GM23338 (cell line): ENCODE measurements around the gene SLC15A5. TPM values are rescaled to one million over a fixed set of nuclear protein-coding genes. Genes with fewer than 3 reads are reported as not detected.

Experiments used
- ATAC-seq: fragments of 200-7000 bp; cut with Tn5 transposase; 3 replicates; pipeline ENCODE4 v1.9.1; 2020
- DNase-seq: peaks from one replicate; pipeline ENCODE4 v3.0.0-alpha.2; 2015; ENCODE audit warnings: low spot score
- H2AFZ ChIP-seq: fragments of 200-600 bp; sonication (generic); 2 replicates; pipeline ENCODE4 v1.8.0; 2016; ENCODE audit warnings: antibody characterized with exemption, mild to moderate bottlenecking, moderate library complexity
- H3F3A ChIP-seq: fragments of 200-600 bp; sonication (generic); replicated peaks from 2 replicates; pipeline ENCODE4 v1.8.0; 2017; ENCODE audit warnings: antibody characterized with exemption, mixed run types, low read depth
- H3K27ac ChIP-seq: fragments of 200-600 bp; sonication (generic); 2 replicates; pipeline ENCODE4 v1.6.1; 2016; ENCODE audit warnings: low read depth
- H3K27me3 ChIP-seq: fragments of 200-600 bp; sonication (generic); 2 replicates; pipeline ENCODE4 v1.8.0; 2016; ENCODE audit warnings: mild to moderate bottlenecking, mixed run types, moderate library complexity; ENCODE audit not compliant: insufficient read depth
- H3K36me3 ChIP-seq: fragments of 200-600 bp; sonication (generic); 2 replicates; pipeline ENCODE4 v1.8.0; 2016; ENCODE audit warnings: mild to moderate bottlenecking; ENCODE audit not compliant: insufficient read depth
- H3K4me1 ChIP-seq: fragments of 200-600 bp; sonication (generic); 2 replicates; pipeline ENCODE4 v1.8.0; 2016; ENCODE audit warnings: mild to moderate bottlenecking, moderate library complexity; ENCODE audit not compliant: insufficient read depth
- H3K4me2 ChIP-seq: fragments of 200-600 bp; sonication (generic); 2 replicates; pipeline ENCODE4 v1.7.1; 2017; ENCODE audit warnings: mixed run types
- H3K4me3 ChIP-seq: fragments of 200-600 bp; sonication (generic); 2 replicates; pipeline ENCODE4 v1.6.1; 2016; ENCODE audit warnings: mixed run types
- H3K79me2 ChIP-seq: fragments of 200-600 bp; sonication (generic); replicated peaks from 2 replicates; pipeline ENCODE4 v1.8.0; 2017; ENCODE audit warnings: mild to moderate bottlenecking; ENCODE audit not compliant: insufficient read depth
- H3K9me2 ChIP-seq: fragments of 200-600 bp; sonication (generic); 2 replicates; pipeline ENCODE4 v1.8.0; 2017; ENCODE audit not compliant: insufficient read depth
- H4K20me1 ChIP-seq: fragments of 200-600 bp; sonication (generic); replicated peaks from 2 replicates; pipeline ENCODE4 v1.8.0; 2017; ENCODE audit warnings: mild to moderate bottlenecking; ENCODE audit not compliant: insufficient read depth
- H3K27ac Mint-ChIP-seq: 2 replicates; pipeline ENCODE4 v1.8.0; 2020; ENCODE audit warnings: inconsistent platforms, mild to moderate bottlenecking, moderate library complexity, mixed read lengths
- H3K27me3 Mint-ChIP-seq: 3 replicates; pipeline ENCODE4 v1.8.0; 2022; ENCODE audit warnings: low read depth, mild to moderate bottlenecking, moderate library complexity, mixed read lengths, inconsistent platforms; ENCODE audit not compliant: insufficient read depth, poor library complexity
- H3K36me3 Mint-ChIP-seq: 3 replicates; pipeline ENCODE4 v1.8.0; 2021; ENCODE audit warnings: low read depth, mild to moderate bottlenecking, inconsistent platforms, moderate library complexity, mixed read lengths
- H3K4me1 Mint-ChIP-seq: 3 replicates; pipeline ENCODE4 v1.8.0; 2020; ENCODE audit warnings: mild to moderate bottlenecking, inconsistent platforms, mixed read lengths
- H3K4me3 Mint-ChIP-seq: 3 replicates; pipeline ENCODE4 v1.8.0; 2021; ENCODE audit warnings: moderate library complexity, mild to moderate bottlenecking, inconsistent platforms, mixed read lengths
- H3K9me3 Mint-ChIP-seq: 3 replicates; pipeline ENCODE4 v1.8.0; 2020; ENCODE audit warnings: moderate library complexity, mild to moderate bottlenecking, inconsistent platforms, mixed read lengths
- CREB1 ChIP-seq: fragments of 250-450 bp; sonication (Bioruptor Pico); IDR thresholded peaks from 2 replicates; pipeline ENCODE4 v1.5.0; 2020; ENCODE audit warnings: low read depth, mild to moderate bottlenecking, moderate library complexity
- CTCF ChIP-seq, 2 experiments: fragments of 200-600 bp in 1 of 2; sonication (generic) in 1 of 2; conservative IDR thresholded peaks; 2 replicates each; pipeline versions ENCODE4 v1.5.1 to v1.6.1; 2016 to 2017; ENCODE audit warnings: antibody characterized with exemption in 2 of 2, low read depth in 2 of 2, mild to moderate bottlenecking in 2 of 2, moderate library complexity in 1 of 2
- EZH2 ChIP-seq: fragments of 200-600 bp; sonication (generic); IDR thresholded peaks from one replicate; pipeline ENCODE4 v1.8.0; 2017; ENCODE audit warnings: antibody characterized with exemption, mild to moderate bottlenecking, low read depth; ENCODE audit not compliant: unreplicated experiment
- EZH2phosphoT487 ChIP-seq: fragments of 200-600 bp; sonication (generic); IDR thresholded peaks from one replicate; pipeline ENCODE4 v1.8.1; 2018; ENCODE audit warnings: antibody characterized with exemption; ENCODE audit not compliant: unreplicated experiment
- JUNB ChIP-seq: IDR thresholded peaks from one replicate; pipeline ENCODE4 v1.6.1; 2016; ENCODE audit warnings: antibody characterized with exemption; ENCODE audit not compliant: unreplicated experiment
- NANOG ChIP-seq: IDR thresholded peaks from 2 replicates; pipeline ENCODE4 v1.6.1; 2016; ENCODE audit warnings: antibody characterized with exemption, borderline replicate concordance
- POLR2AphosphoS5 ChIP-seq: IDR thresholded peaks from 2 replicates; pipeline ENCODE4 v1.6.1; 2016; ENCODE audit warnings: antibody characterized with exemption, low read depth
- STAT1 ChIP-seq: IDR thresholded peaks from one replicate; pipeline ENCODE4 v1.6.1; 2016; ENCODE audit warnings: antibody characterized with exemption; ENCODE audit not compliant: unreplicated experiment
- ZNF114 ChIP-seq: fragments of 250-450 bp; sonication (Bioruptor Pico); IDR thresholded peaks from 2 replicates; pipeline ENCODE4 v1.5.0; 2020; ENCODE audit warnings: mild to moderate bottlenecking, moderate library complexity
- ZNF331 ChIP-seq: fragments of 250-450 bp; sonication (Bioruptor Pico); IDR thresholded peaks from 2 replicates; pipeline ENCODE4 v1.5.0; 2020; ENCODE audit warnings: low read depth, mild to moderate bottlenecking, moderate library complexity
- polyA plus RNA-seq: library from polyadenylated mRNA; unstranded; fragments of >200 nt; fragmentation: Nextera tagmentation; extraction: Ambion mirVana; gene quantifications from 2 replicates; pipeline ENCODE4 v1.2.1, GENCODE V29; 2016
- total RNA-seq: library from RNA; depleted of rRNA; stranded (reverse); fragments of >200 nt; shearing (Covaris generic); gene quantifications from 2 replicates; pipeline ENCODE4 v1.2.3, GENCODE V29; 2014
- TF ChIP-seq, protein P1 (sequence below): fragments of 250-450 bp; sonication (Bioruptor Pico); IDR thresholded peaks from 2 replicates; pipeline ENCODE4 v1.5.0; 2020; ENCODE audit warnings: mild to moderate bottlenecking, moderate library complexity
- TF ChIP-seq, protein P2 (sequence below): IDR thresholded peaks from one replicate; pipeline ENCODE4 v1.6.1; 2018; ENCODE audit warnings: antibody characterized with exemption; ENCODE audit not compliant: unreplicated experiment
- TF ChIP-seq, protein P3 (sequence below): IDR thresholded peaks from 2 replicates; pipeline ENCODE4 v1.6.1; 2016; ENCODE audit warnings: antibody characterized with exemption

SLC15A5 gene
- total and polyA plus RNA-seq, 2 experiments from 2014 or later, result not detected

- no peak for DNase-seq
- no peaks in the 10 kb centered on the region for H3K9me2 ChIP-seq
- H3K27me3 ChIP-seq, result no peaks in the 10 kb centered on the region
- no peak overlapping the region for H3K4me3 ChIP-seq
- Mint-ChIP-seq H3K36me3 (no peaks in the 10 kb centered on the region), H3K9me3 (no peaks in the 10 kb centered on the region), H3K4me3 (no peak overlapping the region), H3K27me3 (no peaks in the 10 kb centered on the region), H3K4me1 (peaks cover 6% of the 10 kb centered on the region; the same call in 2 of the 3 replicates), H3K27ac (no peak overlapping the region)
- no peak overlapping the region for H2AFZ ChIP-seq
- H3K4me1 ChIP-seq, result peaks cover 5% of the 10 kb centered on the region; the same call in 1 of the 2 replicates
- H4K20me1 ChIP-seq, result no peaks in the 10 kb centered on the region
- no peak for ATAC-seq
- no peaks in the 10 kb centered on the region for H3F3A ChIP-seq
- H3K4me2 ChIP-seq, result no peak overlapping the region
- H3K79me2 ChIP-seq, result no peaks in the 10 kb centered on the region
- H3K27ac ChIP-seq, result no peak overlapping the region
- no peaks in the 10 kb centered on the region for H3K36me3 ChIP-seq
- TF ChIP-seq, protein P1, sequence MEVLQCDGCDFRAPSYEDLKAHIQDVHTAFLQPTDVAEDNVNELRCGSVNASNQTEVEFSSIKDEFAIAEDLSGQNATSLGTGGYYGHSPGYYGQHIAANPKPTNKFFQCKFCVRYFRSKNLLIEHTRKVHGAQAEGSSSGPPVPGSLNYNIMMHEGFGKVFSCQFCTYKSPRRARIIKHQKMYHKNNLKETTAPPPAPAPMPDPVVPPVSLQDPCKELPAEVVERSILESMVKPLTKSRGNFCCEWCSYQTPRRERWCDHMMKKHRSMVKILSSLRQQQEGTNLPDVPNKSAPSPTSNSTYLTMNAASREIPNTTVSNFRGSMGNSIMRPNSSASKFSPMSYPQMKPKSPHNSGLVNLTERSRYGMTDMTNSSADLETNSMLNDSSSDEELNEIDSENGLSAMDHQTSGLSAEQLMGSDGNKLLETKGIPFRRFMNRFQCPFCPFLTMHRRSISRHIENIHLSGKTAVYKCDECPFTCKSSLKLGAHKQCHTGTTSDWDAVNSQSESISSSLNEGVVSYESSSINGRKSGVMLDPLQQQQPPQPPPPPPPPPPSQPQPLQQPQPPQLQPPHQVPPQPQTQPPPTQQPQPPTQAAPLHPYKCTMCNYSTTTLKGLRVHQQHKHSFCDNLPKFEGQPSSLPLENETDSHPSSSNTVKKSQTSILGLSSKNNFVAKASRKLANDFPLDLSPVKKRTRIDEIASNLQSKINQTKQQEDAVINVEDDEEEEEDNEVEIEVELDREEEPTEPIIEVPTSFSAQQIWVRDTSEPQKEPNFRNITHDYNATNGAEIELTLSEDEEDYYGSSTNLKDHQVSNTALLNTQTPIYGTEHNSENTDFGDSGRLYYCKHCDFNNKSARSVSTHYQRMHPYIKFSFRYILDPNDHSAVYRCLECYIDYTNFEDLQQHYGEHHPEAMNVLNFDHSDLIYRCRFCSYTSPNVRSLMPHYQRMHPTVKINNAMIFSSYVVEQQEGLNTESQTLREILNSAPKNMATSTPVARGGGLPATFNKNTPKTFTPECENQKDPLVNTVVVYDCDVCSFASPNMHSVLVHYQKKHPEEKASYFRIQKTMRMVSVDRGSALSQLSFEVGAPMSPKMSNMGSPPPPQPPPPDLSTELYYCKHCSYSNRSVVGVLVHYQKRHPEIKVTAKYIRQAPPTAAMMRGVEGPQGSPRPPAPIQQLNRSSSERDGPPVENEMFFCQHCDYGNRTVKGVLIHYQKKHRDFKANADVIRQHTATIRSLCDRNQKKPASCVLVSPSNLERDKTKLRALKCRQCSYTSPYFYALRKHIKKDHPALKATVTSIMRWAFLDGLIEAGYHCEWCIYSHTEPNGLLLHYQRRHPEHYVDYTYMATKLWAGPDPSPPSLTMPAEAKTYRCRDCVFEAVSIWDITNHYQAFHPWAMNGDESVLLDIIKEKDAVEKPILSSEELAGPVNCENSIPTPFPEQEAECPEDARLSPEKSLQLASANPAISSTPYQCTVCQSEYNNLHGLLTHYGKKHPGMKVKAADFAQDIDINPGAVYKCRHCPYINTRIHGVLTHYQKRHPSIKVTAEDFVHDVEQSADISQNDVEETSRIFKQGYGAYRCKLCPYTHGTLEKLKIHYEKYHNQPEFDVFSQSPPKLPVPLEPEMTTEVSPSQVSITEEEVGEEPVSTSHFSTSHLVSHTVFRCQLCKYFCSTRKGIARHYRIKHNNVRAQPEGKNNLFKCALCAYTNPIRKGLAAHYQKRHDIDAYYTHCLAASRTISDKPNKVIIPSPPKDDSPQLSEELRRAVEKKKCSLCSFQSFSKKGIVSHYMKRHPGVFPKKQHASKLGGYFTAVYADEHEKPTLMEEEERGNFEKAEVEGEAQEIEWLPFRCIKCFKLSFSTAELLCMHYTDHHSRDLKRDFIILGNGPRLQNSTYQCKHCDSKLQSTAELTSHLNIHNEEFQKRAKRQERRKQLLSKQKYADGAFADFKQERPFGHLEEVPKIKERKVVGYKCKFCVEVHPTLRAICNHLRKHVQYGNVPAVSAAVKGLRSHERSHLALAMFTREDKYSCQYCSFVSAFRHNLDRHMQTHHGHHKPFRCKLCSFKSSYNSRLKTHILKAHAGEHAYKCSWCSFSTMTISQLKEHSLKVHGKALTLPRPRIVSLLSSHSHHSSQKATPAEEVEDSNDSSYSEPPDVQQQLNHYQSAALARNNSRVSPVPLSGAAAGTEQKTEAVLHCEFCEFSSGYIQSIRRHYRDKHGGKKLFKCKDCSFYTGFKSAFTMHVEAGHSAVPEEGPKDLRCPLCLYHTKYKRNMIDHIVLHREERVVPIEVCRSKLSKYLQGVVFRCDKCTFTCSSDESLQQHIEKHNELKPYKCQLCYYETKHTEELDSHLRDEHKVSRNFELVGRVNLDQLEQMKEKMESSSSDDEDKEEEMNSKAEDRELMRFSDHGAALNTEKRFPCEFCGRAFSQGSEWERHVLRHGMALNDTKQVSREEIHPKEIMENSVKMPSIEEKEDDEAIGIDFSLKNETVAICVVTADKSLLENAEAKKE, result no peak
- TF ChIP-seq NANOG (no peak), CTCF (conservative IDR thresholded peaks at IDR 0.05; ENCODE audit: low read depth in 2 of 2) (no peak), POLR2AphosphoS5 (no peak), EZH2phosphoT487 (no peak), CREB1 (no peak), EZH2 (no peak), JUNB (no peak), ZNF331 (CRISPR knock-in tag) (no peak), ZNF114 (CRISPR knock-in tag) (no peak), STAT1 (no peak)
- TF ChIP-seq, protein P2, sequence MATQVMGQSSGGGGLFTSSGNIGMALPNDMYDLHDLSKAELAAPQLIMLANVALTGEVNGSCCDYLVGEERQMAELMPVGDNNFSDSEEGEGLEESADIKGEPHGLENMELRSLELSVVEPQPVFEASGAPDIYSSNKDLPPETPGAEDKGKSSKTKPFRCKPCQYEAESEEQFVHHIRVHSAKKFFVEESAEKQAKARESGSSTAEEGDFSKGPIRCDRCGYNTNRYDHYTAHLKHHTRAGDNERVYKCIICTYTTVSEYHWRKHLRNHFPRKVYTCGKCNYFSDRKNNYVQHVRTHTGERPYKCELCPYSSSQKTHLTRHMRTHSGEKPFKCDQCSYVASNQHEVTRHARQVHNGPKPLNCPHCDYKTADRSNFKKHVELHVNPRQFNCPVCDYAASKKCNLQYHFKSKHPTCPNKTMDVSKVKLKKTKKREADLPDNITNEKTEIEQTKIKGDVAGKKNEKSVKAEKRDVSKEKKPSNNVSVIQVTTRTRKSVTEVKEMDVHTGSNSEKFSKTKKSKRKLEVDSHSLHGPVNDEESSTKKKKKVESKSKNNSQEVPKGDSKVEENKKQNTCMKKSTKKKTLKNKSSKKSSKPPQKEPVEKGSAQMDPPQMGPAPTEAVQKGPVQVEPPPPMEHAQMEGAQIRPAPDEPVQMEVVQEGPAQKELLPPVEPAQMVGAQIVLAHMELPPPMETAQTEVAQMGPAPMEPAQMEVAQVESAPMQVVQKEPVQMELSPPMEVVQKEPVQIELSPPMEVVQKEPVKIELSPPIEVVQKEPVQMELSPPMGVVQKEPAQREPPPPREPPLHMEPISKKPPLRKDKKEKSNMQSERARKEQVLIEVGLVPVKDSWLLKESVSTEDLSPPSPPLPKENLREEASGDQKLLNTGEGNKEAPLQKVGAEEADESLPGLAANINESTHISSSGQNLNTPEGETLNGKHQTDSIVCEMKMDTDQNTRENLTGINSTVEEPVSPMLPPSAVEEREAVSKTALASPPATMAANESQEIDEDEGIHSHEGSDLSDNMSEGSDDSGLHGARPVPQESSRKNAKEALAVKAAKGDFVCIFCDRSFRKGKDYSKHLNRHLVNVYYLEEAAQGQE, result no peak
- TF ChIP-seq, protein P3, sequence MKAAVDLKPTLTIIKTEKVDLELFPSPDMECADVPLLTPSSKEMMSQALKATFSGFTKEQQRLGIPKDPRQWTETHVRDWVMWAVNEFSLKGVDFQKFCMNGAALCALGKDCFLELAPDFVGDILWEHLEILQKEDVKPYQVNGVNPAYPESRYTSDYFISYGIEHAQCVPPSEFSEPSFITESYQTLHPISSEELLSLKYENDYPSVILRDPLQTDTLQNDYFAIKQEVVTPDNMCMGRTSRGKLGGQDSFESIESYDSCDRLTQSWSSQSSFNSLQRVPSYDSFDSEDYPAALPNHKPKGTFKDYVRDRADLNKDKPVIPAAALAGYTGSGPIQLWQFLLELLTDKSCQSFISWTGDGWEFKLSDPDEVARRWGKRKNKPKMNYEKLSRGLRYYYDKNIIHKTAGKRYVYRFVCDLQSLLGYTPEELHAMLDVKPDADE, result no peak
Observed at GRCh38 chr12:16159571-16159970, 117.9 kb downstream of the SLC15A5 start.
